ENCODE measurements around the gene SLC15A1.
A peak's percentile ranks its signal among the peaks of the same experiment; 100 is the strongest.

SLC15A1 gene

DNA sequence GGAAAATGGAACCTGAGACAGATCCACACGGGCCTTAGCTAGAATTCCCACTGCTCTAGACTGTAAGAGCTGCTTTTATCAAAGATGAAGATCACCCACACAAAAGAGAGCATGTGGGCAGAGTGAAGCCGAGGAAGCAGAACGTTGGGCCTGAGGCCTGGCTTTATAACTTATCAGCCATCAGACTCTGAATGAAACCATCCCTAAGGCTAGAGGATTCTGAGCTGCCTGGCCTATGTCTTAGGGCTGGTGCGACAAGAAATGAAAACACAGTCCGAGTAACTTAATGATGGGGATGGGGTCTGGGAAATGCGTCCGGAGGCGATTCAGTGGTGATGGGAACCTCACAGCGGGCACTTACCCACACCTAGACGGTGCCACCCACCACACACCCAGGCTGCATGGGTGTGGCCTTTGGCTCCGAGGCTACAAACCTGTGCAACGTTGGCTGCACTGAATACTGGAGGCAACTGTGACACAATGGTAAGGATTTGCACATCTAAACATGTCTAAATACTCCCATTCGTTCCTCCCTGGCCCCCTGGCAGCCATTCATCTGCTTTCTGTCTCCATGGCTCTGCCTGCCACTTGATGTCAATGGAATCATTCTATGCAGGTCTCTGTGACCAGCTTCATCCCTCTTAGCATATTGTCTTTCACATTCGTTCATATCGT is 62.0 kb downstream of the SLC15A1 start:
- DNase-seq = no peak

DNA sequence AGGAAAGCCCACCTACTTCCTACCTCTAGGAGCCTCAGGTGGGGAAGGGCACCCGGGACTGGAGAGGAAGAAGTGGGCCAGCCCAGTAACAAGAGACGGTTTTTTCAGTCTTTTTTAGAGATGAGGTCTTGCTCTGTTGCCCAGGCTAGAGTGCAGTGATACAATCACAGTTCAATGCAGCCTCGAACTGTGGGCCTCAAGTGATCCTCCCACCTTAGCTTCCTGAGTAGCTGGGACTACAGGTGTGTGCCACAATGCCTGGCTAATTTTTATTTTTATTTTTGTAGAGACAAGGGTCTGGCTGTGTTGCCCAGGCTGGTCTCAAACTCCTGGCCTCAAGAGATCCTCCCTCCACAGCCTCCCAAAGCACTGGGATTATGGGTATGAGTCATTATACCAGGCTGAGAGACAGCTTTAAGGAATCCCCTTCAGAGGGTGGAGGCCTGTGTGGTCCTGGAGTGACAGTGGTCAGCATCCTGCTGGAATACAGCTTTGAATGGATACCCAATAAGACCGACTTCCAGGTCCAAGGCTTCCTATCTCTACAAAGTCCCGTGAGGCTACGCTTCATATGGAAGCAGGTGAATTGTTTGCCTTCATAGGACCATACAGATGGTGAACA is 63.0 kb downstream of the SLC15A1 start:
- no peak for DNase-seq

DNA sequence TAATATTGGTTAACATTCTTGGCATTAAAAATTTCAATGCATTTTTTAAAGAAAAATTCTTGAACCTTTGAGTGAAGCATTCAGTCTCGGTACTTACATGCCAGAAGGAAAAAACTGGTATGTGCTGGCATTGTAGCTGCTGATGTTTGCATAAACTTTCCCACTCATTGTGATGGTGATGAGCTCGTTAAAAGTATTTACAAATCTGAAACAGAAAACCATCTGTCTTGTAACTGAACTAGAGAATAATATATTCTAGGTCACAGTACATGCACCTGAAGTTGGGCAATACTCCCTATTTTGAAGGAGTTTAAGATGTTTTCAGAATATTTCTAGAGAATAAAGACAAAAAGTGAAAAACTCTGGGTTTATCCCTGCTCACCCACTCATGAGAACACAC is 64.1 kb downstream of the SLC15A1 start:
- no peak for DNase-seq

DNA sequence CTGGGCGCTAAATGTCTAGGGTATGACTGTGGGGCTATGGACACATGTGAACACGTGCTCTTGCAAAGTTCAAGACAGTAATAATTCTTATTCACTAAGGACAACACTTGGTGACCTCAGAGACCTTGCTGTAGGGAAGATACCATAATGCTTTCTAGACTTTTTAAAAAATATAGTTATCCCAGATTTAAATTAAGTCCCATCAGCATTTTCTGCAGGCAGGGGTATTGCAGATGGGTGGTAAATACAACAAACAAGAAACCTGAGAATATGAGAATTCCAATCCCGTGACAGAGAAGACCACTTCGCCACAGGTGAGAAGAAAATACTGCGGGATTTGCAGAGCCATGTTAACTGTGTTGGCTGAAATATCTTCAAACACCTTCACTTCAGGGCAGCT is 65.2 kb downstream of the SLC15A1 start:
- DNase-seq = no peak

DNA sequence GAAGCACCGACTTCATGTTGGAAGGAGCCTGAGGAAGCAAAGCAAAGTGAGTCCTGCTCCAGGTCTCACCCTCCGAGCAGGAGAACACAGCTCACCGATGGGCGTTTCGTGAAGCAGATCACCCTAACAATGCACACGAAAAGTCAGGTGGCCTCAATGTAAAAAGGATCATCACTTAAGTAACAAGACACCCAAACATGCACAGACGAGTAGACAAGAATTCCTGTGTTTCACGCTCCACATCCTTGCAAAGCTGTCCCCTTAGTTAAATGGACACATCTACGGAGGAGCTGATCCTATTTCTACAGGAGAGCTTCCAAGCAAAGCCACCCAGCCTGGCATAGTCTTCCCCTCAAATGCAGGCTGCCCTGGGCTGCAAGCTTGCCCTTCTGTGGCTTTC is 66.2 kb downstream of the SLC15A1 start:
- no peak for DNase-seq

DNA sequence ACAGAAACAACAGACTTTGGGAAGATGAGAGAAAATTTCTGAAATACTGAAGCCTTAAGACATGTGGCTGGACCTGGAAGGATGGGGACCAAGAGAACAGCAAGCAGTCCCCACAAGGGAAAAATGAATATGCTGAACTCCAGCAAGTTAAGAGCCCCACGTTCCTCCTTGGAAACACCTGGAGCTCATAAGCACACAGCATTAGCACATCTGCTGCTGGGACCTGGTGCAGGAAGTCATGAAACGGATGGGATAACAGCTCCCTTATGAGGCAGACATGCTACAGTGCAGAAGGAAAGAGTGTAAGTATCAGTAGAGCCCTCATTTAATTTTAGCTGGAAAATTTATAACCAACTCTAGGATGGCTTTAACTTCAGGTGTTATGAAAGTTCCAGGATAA is 67.3 kb downstream of the SLC15A1 start:
- no peak for DNase-seq

DNA sequence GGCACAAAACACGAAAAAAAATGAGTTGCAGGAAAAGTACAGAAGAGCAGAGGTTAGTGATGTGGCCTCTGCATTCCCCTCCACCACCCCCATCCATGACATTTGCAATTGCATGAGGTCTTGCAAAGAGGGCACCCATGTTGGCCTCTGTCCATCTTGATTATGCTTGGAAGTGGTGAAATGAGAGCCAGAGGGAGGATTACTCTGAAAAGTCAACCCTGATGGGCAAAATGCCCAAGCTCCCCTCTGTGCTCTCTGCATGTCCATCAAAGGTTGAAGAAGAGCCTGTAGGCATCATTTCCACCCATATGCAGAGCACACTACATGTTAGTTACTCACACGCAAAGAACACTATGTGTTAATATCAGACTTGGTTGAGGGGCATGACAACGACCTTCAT is 71.4 kb downstream of the SLC15A1 start:
- DNase-seq = no peak

DNA sequence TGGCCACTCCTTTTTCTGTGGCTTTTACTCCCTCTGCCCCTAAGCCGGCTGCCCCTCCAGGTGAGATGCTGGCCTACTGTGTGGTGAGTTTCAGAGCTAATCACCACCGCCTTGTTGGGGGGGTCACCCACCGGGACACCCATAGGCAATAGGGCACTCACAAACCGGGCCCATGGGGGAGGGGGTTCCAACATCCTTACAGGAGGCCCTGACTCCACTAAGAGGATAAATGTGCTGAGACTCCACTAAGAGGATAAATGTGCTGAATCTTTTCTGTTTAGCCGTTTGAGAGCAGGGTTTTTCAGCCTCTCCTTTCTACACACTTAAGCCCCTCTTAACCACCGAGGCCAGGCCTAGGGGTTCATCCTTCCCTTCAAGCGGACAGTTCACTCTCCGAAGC is 73.7 kb downstream of the SLC15A1 start:
- no peak for DNase-seq

DNA sequence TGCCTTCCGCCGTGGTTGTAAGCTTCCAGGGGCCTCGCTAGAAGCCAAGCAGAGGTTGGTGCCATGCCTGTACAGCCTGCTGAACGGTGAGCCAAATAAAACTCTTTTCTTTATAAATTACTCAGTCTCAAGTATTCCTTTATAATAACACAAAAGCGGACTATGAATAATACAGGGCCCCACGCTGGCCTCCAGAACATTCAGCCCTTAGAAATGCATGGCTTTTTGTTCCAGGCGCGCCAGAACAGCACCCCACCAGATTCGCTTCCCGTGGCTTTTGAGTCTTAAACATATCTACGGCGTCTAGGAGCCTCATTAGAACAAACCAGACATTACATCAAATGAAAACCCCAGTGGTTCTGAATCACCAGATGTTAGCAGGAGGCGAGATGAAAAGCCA is 75.1 kb downstream of the SLC15A1 start:
- DNase-seq = no peak

DNA sequence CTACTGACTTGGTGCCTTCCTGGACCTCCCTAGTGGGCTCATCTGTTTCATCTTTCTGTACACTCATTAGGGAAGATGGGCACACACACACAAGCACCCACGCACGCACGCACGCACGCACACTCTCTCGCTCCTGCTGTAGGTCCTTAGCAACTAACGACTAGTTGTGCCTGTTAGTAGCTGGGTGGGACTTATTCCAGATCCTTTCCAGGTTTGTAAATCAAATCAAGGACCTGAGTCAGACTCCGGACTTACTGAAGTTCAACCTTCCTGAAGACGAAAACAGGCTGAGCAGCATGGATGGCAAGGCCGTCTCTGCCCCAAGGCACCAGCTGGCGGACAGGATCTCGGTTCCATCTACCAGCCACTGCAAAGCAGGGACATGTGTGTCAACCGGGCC is 76.2 kb downstream of the SLC15A1 start:
- no peak for DNase-seq

DNA sequence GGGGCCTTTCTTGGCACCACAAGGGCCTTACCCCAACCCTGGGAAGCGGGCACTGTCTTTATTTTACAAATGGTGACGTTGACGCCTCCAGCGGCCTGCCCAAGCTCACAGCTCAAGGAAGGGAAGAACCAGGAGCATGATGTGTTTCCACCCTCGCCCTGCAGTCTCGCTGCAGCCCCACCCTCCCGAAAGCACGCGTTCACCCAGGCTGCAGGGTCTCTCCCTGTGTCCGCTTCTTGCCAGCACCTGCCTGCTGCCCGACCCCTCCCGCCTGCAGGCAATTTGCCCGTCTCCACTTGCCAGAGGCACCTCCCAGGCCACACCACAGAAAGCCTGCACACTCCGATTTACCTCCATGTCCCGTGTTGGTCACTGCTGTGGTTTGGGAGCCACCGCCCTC is 76.6 kb downstream of the SLC15A1 start:
- no peak for DNase-seq

DNA sequence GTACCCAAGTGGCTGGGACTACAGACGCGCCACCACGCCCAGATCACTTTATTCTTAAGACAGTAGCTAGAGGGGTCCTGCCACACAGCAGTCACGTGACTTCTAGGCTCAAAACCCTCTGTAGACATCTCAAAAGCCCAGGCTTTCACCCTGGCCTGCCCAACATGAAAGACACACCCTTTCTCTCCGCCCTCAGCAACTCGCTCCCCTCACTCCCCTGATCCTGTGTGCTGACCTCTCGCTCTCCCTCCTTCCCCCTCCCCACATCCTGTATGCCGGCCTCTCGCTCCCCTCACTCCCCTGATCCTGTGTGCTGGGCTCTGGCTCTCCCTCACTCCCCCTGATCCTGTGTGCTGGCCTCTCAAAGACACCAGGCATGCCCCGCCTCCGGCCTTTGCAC is 77.4 kb downstream of the SLC15A1 start:
- no peak for DNase-seq

DNA sequence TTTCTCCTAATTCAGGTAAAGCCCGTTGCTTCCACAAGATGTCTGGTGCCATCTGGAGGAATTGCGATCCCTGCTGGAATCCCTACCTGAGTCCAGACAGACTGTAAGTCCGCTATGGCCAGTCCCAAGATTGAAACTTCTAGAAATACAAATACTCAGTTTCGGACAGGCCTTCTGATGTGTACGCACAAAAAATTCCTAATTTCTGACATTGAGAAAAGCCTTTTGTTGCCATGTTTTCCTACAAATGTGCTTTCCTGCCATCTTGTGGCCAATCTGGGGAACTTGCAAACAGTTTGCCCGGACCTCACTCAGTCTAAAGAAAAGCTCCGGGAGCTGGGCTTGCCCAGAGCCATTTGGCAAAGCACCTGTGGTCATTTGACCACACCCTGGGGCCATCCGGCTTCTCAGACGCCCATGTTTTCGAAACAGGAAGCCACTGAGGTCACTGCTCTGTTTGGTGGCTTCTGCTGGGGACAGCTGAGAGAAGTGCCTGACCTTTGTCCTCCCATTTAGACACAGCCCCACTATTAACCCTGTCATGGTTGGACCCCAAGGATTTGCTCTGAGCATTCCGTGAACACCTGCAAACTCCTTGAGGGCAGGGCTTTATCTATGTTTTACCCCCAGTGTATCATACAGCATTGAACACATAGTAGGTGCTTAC is 79.4 kb downstream of the SLC15A1 start:
- peak; percentile 62 to 67 for DNase-seq

DNA sequence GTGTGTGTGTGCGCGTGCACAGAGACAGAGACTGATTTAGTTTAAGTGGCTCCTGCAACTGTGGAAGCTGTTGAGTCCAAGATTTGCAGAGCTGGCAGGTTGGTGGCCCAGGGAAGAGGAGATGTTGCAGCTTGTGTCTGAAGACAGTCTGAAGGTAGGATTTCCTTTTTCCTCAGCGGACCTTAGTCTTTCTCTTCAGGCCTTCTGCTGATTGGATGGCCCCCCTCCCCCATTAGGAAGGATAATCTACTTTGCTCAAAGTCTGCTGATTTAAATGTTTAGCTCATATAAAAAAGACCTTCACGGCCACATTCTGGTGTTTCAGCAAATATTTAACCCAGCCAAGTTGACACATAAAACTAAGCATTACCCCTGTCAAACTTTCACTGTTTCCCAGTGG is 84.3 kb downstream of the SLC15A1 start:
- no peak for DNase-seq

DNA sequence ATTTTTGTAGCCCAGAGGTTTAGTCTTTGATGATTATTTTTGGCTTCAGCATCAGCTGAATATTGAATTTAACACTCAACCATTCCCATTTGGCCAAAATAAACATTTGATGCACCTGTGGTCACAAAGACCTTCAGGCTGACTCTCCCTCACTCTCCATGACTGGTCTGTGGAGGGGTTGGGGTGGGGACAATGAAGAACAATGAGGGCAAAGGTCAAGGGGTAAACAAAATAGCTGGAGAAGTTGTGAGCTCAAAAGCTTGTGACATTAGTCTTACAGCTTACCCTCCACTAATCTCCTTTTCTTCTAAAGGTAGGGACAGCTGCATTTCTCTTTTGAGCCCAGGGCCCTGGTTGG is 86.9 kb downstream of the SLC15A1 start:
- no peak for DNase-seq

DNA sequence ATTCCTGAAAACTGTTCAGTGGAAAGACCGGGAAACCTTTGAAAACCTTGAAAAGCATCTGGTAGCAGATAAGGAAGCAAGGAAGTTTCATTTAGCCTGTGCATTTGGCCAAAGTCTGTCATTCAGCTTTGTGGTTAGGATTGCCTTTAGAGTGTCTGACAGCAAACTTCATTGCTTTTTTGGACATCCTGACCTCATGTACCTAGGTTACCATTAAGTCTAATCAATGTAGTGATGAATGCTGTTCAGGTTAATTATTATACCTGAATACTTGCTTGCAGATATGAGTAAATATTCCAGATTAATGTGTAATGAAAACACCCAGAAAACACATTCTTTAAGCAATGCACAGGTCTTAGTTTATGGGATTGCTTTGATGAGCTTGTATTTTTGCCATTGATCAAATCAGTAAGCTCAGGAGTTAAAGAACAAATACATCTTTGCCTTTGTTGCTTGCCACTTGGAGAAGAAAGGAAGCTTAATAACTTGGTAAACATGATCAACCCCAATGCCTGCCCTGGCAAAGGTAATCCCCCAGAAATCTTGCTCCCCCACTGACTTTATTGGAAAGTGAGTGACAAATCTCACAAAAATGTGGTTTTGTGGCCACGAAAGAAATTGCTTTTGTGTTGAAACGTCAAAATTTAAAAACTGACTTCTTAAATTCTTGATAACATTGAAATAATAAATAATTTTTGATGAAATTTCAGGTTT is 87.4 kb downstream of the SLC15A1 start:
- no peak for DNase-seq

DNA sequence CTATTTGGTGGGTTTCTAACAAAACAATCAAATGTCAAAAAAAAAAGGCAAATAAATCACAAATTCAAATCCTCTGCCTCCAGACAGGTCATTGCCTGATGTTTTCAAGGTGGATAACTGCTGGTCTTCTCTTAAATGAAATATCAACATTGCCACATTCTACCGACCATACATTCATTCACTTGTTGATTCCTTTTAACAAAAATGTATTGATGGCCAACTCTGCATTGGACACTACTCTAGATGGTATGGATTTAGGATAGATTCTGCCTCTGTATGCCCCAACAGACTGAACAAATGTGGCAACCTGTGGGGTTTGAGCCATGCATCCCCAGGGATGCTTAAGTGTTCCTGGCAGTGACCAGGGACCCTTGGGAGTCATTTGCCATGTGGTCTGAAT is 88.0 kb downstream of the SLC15A1 start:
- no peak for DNase-seq

DNA sequence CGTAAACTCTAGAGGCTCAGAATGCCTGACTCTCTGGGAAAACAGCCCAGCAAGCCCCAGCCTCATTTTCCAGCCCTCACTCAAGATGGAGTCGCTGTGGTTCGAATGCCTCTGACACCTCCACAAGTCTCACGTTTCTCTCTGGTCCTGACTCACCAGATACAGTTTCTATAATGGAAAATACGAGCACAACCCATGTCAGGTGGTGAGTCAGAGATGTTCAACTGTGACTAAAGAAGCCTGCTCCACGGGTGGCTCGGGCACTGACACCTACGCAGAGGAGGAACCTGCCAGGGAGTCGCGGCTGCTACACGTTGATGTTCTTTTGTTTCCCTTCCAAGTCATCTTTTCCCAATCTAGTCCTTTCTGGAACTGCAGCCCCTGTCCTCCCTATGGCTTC is 88.4 kb downstream of the SLC15A1 start:
- peak; percentile 73 to 78 for DNase-seq

DNA sequence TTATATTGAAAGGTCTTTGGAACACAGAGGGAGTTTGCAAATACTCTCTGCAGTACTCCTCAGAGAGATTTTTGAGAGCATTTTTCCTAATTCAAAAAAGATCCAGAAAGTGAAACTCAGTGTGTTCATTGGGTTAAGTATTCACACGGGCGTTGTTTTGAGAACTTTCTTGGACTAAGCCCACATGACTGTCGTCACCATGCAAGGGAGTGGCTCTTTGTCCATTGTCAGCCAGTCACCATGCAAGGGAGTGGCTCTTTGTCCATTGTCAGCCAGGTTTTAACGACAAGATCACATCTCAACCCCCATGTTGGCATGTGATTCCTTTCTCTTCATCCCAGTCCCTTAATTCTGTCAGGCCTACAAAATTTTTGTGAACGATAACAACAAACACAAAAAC is 94.3 kb downstream of the SLC15A1 start:
- no peak for DNase-seq

DNA sequence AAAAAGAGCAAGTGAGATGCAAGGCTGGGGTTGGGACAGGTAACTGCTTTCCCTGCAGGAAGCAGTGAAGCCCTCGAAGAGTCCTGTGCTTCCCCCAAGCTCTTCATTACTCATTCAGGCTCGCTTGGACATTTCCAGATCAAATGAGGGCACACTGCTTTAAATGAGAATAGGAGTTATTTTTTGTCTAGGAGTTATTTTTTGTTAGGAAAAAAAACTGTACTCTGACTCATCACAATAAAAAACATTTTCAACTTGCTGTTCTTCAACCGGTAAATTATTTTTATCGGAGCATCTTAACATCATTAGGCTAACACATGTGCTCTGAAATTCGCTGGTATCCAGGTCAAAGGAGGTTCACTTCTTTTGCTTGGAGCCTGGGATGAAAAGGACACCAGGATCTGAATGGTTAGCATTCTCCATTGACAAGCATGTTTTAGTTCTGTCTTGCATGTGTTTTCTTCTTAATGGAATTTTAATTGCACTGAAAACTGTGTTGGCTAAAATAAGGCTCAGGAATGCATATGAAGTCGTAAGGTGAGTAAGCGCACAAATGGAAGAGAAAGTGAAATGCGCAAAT is 94.9 kb downstream of the SLC15A1 start:
- no peak for DNase-seq

DNA sequence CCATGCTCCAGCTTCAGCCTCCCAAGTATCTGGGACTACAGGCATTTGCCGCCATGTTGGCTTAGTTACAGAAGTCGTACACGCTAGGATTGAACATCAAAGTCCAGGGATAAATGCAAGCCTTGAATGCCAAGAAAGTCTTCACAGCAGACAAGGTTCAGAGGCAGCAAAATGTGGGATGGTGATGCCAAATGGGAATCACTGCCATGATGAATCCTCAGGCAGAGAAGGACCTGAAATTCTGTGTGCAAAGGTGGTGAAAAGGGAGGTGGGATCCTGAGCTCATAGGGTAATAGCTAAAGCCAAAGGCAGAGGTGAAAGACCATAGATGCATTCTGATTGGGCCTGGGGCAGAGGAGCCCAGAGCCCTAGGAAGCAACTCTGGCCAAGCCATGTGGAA is 96.2 kb downstream of the SLC15A1 start:
- DNase-seq = no peak

DNA sequence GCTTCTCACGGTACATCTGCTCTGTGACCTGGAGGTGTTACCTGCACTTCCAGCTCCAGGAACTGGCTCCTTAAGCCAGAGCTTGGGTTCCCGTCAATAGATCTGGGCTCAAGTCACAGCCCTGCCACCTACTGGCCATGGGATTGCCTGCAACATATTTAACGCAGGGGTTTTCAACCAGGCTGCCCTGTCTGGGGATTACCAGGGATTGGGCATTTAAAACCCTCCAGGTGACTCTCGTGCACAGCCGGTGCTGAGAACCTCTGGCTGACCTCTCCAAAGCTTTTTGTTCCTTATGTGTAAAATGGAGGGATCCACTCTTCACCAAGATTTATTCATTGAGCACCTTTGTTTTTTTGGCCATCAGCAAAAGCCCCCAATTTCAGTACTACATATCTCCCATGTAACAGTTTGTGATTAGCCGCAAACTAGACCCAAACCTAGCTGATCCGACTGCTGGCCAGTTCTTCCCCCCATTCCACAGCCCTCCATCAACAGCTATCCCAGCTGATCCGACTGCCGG is 98.9 kb downstream of the SLC15A1 start:
- peak; percentile 84 to 85 for DNase-seq

DNA sequence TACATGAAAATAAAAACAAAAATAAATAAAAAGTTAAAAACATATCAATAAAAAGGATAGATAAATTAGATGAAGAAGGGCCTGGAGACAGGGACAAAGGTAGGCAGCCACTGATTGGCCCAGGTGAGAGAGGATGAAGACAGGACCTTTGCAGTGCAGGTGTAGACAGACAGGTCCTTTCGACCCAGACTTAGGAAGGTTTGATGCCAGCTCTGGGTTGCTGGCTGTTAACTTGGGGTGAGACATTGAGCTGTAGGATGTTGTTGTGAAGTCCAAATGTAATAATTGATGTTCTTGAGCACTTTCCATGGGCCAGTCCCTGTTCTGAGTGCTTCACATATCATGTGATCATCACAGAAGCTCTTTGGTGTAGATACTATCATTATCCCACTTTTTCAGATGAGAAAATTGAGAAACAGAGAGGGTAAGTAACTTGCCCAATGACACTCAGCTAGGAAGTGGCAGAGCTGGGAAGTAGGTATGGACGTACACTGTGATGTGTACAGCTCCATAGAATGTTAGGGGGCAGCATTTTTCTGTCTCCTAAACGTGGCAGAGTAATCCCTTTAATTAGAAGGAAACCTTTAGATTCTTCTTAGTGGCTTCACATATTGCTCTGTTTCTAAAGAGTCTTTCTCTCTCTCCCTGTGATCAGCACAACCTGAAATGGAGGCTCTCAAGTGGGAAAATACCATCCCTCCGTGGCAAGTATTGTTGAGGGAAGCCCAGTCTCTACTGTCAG is 99.6 kb downstream of the SLC15A1 start:
- DNase-seq = no peak

Measured in activated T-cell treated with anti-CD3 and anti-CD28 coated beads, Interleukin-2, amount 50 U/mL, for 48 hours (primary cell).